ENCODE measurements around the gene KDM2B.

KDM2B gene

GRCh38 chr12:121448771-121449315 lies 132.0 kb downstream of the KDM2B start:
- no peak overlapping the region for H3K4me3 ChIP-seq
- no peak overlapping the region for H3K27ac ChIP-seq

- H3K27ac ChIP-seq, result no peak overlapping the region
Observed at GRCh38 chr12:121446750-121447149, 134.1 kb downstream of the KDM2B start.

DNA sequence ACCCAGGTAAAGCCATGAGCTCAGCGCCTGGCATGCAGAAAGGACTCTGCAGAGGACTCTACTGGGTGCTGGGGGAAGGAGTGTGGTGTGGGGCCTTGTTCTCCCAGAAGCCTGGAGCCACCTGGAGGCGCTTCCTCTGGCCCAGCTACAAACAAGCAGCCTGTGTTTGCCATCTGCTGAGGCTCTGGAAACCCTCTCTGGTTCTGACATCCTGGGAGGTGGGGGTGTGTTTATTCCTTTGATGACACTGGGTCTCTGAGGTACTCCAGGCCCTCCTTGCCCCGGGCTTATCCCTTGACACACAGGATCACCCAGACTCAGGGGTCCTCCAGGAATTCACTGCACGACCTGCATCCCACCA lies 136.0 kb downstream of the KDM2B start:
- Histone ChIP-seq H3K27ac (peak overlapping the region in 6 of 21 experiments; percentile 0 to 67 (median 36)), H3K4me3 (no peak overlapping the region)

More at GRCh38 chr12:121446750-121447149, 134.1 kb downstream of the KDM2B start:
- no peak overlapping the region for H3K4me3 ChIP-seq

- H3K27ac ChIP-seq, result peak overlapping the region in 16 of 21 experiments; percentile 0 to 79 (median 48)
- no peak overlapping the region for H3K4me3 ChIP-seq
Observed at GRCh38 chr12:121443911-121444841, 136.6 kb downstream of the KDM2B start.

DNA sequence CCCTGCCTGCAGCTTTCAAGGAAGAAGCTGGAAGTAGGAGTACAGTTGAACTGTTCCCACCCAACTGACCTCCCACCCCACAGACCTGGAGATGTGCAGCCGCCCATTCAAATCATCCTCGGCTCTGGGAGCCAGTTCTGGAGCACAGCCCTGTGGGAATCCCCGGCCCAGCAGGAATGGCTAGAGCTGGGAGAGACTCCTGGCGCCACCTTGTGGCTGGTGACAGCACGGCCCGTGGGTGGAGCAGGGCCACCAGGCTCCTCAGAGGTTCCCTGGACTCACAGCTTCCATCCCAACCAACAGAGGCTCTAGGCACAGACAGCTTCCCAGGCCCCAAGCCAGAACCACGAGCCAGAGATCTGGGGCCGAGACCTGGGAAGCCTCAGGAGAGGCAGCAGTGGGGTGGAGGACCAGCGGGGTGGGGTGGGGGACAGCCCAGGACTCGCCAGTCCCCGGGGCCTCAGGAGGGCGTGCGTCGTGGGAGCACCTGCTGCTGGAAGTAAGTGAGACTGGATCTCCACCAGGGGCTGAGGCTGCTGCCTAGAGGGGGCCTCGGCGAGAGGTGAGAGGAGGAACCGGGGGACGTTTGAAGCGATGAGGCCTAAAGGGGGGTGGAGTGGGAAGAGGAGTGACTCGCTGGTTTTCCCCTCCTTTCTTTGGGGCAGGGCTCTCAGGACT lies 137.5 kb downstream of the KDM2B start:
- peak overlapping the region in 15 of 21 experiments; percentile 10 to 79 (median 53) for H3K27ac ChIP-seq
- no peak overlapping the region for H3K4me3 ChIP-seq

- Histone ChIP-seq H3K27ac (no peak overlapping the region), H3K4me3 (no peak overlapping the region)
Observed at GRCh38 chr12:121442028-121442948, 138.5 kb downstream of the KDM2B start.

DNA sequence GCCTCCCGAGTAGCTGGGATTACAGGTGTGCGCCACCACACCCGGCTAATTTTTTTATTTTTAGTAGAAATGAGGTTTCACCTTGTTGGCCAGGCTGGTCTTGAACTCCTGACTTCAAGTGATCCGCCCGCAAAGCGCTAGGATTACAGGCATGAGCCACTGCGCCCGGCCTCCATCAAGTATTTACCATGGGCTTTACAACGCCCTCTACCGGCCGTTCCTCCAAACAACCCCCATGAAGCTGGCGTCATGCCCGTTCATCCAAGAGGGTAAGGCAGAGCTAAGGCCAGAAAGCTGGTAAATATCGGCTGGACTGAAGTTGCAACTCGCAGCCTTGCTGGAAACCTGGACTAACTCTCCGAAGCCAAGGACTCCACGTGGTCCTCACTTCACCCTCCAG lies 139.3 kb downstream of the KDM2B start:
- no peak overlapping the region for H3K27ac ChIP-seq

DNA sequence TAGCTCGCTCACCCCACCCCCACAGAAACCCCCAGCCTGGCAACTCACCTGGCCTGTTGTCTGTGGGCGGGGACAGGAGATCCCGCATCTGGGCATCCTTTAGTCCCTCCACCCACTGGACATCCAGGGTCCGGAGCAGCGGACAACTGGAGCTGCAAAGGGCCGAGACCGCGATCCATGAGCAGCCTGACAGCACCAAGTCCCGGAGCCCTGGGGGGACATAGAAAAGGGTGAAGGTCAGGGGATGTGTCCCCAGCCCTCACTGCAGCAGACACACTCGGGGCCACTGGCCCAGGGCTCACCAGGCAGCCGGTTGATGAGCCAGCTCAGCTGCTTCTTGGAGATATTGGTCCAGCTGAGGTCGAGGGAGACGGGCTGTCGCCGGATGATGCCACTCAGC lies 140.1 kb downstream of the KDM2B start:
- no peak overlapping the region for H3K4me3 ChIP-seq
- H3K27ac ChIP-seq, result no peak overlapping the region

More for the DNA sequence above, 139.3 kb downstream of the KDM2B start:
- H3K4me3 ChIP-seq, result no peak overlapping the region

DNA sequence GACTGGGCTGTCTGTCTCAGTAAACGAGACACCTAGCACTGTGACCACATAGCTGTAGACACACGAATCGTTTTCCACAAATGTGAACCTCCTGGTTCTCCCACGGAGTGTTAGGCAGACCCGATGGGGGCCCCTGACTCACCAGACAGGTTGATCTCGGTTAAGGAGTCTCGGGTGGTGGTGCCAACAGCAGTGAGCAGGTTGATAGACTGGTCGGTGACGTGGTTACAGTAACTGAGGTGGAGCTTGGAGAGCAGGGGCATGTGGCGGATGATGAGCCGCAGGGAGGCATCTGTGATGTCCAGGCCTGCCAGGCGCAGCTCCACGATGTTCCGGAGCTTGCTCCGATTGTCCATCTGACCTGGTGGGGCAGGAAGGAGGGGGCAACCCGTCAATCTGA lies 141.1 kb downstream of the KDM2B start:
- Histone ChIP-seq H3K27ac (peak overlapping the region in 2 of 21 experiments; percentile 2 to 34), H3K4me3 (no peak overlapping the region)

- H3K27ac ChIP-seq, result peak overlapping the region in 2 of 21 experiments; percentile 2 to 34
- no peak overlapping the region for H3K4me3 ChIP-seq
Observed at GRCh38 chr12:121438905-121439304, 141.9 kb downstream of the KDM2B start.

DNA sequence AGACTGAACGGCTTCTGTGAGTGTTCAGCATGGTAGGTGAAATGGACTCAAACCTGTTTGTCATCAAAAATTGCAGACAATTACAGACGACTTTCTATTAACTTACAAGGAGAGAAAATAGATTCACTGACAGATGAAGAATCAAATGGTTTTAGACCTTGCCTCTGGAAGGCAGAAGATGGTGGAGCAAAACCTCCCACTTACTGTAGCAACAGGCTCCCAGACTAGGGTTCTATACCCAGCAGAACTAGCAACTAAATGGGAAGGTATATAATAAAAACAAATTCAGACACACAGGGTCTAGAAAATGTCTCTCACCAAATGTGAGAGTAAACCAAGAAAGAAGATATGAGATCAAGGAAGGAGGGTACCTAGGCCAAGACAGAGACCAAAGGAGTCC lies 144.1 kb downstream of the KDM2B start:
- H3K4me3 ChIP-seq, result no peak overlapping the region
- no peak overlapping the region for H3K27ac ChIP-seq

DNA sequence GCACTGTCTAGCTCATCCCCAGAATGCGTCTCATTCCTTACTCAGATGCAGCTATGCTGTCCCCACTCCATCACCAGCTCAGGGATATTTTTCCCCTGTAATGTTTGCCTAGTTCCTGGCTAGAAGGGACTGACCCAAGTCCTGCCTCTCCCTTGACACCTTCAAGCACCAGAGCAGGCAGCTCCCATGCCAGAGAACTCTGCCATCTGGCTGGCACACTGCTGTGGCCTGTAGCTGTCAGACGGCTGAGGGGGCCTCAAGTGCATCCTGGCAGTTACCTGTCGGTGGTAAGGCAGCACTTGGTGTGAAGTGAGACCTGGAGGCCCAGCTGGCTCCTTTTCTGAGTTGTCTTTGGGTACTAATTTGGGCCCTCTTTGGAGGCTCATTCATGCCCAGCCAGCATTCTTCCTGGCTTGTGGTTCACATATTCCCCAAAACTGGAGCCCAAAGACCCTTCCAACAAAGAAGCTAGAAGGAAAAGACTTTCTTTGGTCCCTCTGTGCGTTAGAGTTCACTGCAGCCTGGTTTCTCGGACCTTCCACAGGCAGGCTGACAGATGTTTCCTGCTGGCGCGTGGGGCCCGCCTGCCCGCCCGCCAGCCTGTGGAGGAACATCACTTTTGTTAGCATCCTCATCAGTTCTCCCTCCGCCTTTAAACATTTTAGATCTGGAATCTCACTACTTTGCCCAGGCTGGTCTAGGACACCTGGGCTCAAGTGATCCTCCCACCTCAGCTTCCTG lies 147.9 kb downstream of the KDM2B start:
- H3K27ac ChIP-seq, result peak overlapping the region in 2 of 21 experiments; percentile 20 to 29
- no peak overlapping the region for H3K4me3 ChIP-seq

- Histone ChIP-seq H3K4me3 (no peak overlapping the region), H3K27ac (no peak overlapping the region)
Observed at GRCh38 chr12:121430833-121431415, 149.9 kb downstream of the KDM2B start.

DNA sequence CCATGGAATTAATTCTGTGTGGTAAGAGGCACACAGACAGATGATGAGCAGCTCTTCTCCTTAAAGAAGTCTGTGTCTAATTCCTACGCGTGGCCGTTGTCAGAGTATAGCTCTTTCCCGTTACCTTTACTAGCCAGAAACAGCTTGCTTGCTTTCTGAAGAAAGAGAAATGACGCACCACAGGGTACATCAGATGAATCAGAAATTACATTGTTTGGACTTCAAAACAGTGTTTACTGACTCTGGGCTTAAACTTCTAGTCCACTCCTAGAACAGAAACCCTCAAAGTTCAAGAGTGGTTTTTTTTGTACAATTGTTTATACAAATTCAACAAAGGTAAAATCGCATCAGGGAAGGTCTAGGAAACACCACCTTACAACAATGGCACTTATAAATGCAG lies 151.9 kb downstream of the KDM2B start:
- no peak overlapping the region for H3K27ac ChIP-seq

DNA sequence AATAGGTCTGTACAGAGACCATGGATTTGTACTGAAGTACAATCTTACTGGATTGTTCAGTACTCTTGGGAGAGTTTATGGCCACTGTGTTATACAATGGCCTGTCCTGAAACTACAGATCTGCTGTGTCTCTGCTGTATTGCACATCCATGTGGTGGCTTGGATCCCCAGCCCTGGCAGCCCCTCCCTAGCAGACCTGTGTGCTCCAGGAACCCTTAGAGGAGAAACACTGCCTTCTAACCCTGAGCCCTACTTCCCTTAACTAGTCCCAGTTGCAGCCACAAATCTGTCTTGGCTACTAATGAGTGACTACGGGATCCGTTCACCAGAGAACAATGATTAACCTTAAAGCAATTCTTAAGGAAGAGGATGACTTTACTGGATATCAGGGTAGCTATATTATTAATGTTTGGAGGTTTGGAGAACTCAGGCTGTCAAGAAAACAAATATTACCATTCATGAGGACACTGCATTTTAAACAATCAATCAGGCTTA lies 153.2 kb downstream of the KDM2B start:
- no peak overlapping the region for H3K27ac ChIP-seq
- no peak overlapping the region for H3K4me3 ChIP-seq

More for the DNA sequence above, 151.9 kb downstream of the KDM2B start:
- H3K4me3 ChIP-seq, result no peak overlapping the region

GRCh38 chr12:121424624-121424975 lies 156.2 kb downstream of the KDM2B start:
- H3K27ac ChIP-seq, result no peak overlapping the region

GRCh38 chr12:121423682-121424623 lies 156.9 kb downstream of the KDM2B start:
- no peak overlapping the region for H3K4me3 ChIP-seq

More at GRCh38 chr12:121424624-121424975, 156.2 kb downstream of the KDM2B start:
- no peak overlapping the region for H3K4me3 ChIP-seq

More at GRCh38 chr12:121423682-121424623, 156.9 kb downstream of the KDM2B start:
- H3K27ac ChIP-seq, result peak overlapping the region in 1 of 21 experiments; percentile 21

Measured in skin epidermis (tissue), 12 donors.